Measurements from ENCODE around the gene TMEM131. TPM values are rescaled to one million over a fixed set of nuclear protein-coding genes. Genes with fewer than 3 reads are reported as not detected.

TMEM131 gene
- total RNA-seq, 1 experiment from 2014 or later = 28.9 TPM

DNA sequence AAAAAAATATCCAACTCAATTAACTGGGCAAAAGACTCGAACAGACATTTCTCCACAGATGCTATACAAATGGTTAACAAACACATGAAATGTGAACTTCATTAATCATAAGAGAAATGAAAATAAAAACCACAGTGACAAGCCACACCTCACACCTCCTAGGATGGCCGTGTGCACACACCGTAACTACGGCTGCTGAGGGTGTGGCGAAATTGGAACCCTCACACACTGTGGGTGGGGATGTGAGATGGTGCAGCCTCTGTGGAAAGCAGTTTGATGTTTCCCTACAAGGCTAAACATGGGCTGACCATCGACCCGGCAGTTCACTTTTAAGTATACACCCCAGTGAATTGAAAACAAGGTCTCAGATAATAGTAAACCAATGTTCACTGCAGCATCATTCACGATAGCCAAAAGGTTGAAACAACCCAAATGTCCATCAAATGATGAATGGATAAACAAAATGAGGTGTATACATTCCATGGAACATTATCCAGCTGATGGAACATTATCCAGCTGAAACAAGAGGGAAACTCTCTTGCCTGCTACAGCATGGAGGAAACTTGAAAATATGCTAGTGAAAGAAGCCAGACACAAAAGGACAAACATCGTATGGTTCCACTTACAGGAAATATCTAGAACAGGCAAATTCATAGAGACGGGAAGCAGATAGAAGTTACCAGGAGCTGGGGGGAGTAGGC is 250.1 kb downstream of the TMEM131 start:
- no TSS peak for BruUV-seq (replicated peaks)
- Histone ChIP-seq H3K4me3 (ENCODE audit: low read depth, low read length, poor library complexity, severe bottlenecking) (no peak overlapping the region), H3K27me3 (replicated peaks; ENCODE audit: insufficient read depth, low read depth, low read length, poor library complexity) (no peaks in the 10 kb centered on the region), H3K27ac (ENCODE audit: low read depth, low read length, poor library complexity, severe bottlenecking) (no peak overlapping the region), H3K4me1 (ENCODE audit: insufficient read depth, low read length, poor library complexity, severe bottlenecking) (no peaks in the 10 kb centered on the region), H3K9me3 (ENCODE audit: low read depth, low read length, poor library complexity, severe bottlenecking) (no peaks in the 10 kb centered on the region), H3K36me3 (ENCODE audit: insufficient read depth, low read length, poor library complexity, severe bottlenecking) (no peaks in the 10 kb centered on the region)
- TF ChIP-seq EZH2 (IDR thresholded peaks at IDR 0.05; ENCODE audit: borderline replicate concordance, low read depth, low read length, poor library complexity, severe bottlenecking) = no peak
- TF ChIP-seq, protein P1, sequence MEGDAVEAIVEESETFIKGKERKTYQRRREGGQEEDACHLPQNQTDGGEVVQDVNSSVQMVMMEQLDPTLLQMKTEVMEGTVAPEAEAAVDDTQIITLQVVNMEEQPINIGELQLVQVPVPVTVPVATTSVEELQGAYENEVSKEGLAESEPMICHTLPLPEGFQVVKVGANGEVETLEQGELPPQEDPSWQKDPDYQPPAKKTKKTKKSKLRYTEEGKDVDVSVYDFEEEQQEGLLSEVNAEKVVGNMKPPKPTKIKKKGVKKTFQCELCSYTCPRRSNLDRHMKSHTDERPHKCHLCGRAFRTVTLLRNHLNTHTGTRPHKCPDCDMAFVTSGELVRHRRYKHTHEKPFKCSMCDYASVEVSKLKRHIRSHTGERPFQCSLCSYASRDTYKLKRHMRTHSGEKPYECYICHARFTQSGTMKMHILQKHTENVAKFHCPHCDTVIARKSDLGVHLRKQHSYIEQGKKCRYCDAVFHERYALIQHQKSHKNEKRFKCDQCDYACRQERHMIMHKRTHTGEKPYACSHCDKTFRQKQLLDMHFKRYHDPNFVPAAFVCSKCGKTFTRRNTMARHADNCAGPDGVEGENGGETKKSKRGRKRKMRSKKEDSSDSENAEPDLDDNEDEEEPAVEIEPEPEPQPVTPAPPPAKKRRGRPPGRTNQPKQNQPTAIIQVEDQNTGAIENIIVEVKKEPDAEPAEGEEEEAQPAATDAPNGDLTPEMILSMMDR (conservative IDR thresholded peaks at IDR 0.05; ENCODE audit: low read depth, low read length) = no peak
- CTCF ChIA-PET = no interaction called here
- intact Hi-C loops (cut with micrococcal nuclease; ENCODE audit: unreplicated experiment) = no loop called here
- no peak for DNase-seq (ENCODE audit: low spot score)
- POLR2A ChIA-PET (ENCODE audit: low non-redundant PET) = no interaction called here

DNA sequence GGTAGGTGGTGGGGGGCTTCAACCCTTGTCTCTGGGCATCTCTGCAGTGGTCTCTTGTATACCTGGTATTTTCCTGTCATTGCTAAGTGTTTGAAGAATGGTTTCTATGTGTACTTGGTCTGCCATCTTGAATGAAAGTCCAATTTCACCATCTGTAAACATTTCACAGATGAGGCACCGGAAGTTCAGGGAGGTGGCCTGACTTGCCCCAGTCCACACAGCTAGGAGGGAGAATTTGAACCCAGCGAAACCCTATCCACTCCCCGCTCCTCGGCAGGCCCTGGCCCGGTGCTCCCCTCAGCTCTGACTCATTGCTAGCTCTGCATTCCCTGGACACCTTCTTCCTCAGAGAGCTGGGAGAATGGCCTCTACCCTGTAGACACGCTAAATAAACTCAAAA is 251.8 kb downstream of the TMEM131 start:
- TF ChIP-seq, protein P1 (conservative IDR thresholded peaks at IDR 0.05; ENCODE audit: low read depth, low read length) = no peak
- no peak for TF ChIP-seq EZH2 (IDR thresholded peaks at IDR 0.05; ENCODE audit: borderline replicate concordance, low read depth, low read length, poor library complexity, severe bottlenecking)
- Histone ChIP-seq H3K9me3 (ENCODE audit: low read depth, low read length, poor library complexity, severe bottlenecking) (no peaks in the 10 kb centered on the region), H3K4me1 (ENCODE audit: insufficient read depth, low read length, poor library complexity, severe bottlenecking) (no peaks in the 10 kb centered on the region), H3K27me3 (replicated peaks; ENCODE audit: insufficient read depth, low read depth, low read length, poor library complexity) (no peaks in the 10 kb centered on the region), H3K27ac (ENCODE audit: low read depth, low read length, poor library complexity, severe bottlenecking) (no peak overlapping the region), H3K4me3 (ENCODE audit: low read depth, low read length, poor library complexity, severe bottlenecking) (no peak overlapping the region), H3K36me3 (ENCODE audit: insufficient read depth, low read length, poor library complexity, severe bottlenecking) (no peaks in the 10 kb centered on the region)
- intact Hi-C loops (cut with micrococcal nuclease; ENCODE audit: unreplicated experiment) = loop anchor here (5.0 kb wide), 1 partner anchor 643 kb away; no protein-coding TSS in a partner anchor
- no peak for DNase-seq (ENCODE audit: low spot score)
- ChIA-PET CTCF (no interaction called here), POLR2A (ENCODE audit: low non-redundant PET) (interaction anchor here (0.6 kb wide), 1 partner anchor 738 kb away, joined by 3 read pairs; no protein-coding TSS in a partner anchor)
- no TSS peak for BruUV-seq (replicated peaks)

DNA sequence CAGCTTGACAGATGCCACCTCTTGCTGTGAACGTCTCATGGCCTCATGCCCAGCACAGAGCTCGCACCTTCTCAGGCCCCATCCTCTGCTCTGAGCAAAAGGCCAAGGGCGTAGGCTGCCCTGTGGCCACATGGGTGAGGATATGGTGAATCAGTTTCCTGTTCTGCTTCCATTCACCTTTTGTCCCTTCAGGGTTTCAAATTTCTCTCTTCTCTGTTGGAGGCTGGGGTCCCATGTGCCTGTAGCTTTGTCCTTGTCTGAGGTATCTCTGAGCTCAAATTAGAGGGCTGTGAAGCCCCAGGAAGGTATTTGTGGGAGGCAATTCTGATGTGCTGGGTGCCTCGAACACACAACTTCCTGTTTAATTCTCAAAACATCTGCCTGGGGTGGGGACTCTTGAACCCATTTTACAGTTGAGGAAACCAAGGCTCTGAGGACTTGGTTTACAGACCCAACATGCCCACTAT is 253.3 kb downstream of the TMEM131 start:
- BruUV-seq (replicated peaks) = no TSS peak

More for the DNA sequence above, 253.3 kb downstream of the TMEM131 start:
- no peaks in the 10 kb centered on the region for H3K4me1 ChIP-seq (ENCODE audit: insufficient read depth, low read length, poor library complexity, severe bottlenecking)
- no peak overlapping the region for H3K4me3 ChIP-seq (ENCODE audit: low read depth, low read length, poor library complexity, severe bottlenecking)
- no peaks in the 10 kb centered on the region for H3K36me3 ChIP-seq (ENCODE audit: insufficient read depth, low read length, poor library complexity, severe bottlenecking)
- ChIA-PET POLR2A (ENCODE audit: low non-redundant PET) (no interaction called here), CTCF (no interaction called here)
- intact Hi-C loops (cut with micrococcal nuclease; ENCODE audit: unreplicated experiment) = loop anchor here (5.0 kb wide), 1 partner anchor 645 kb away; no protein-coding TSS in a partner anchor
- no peaks in the 10 kb centered on the region for H3K27me3 ChIP-seq (replicated peaks; ENCODE audit: insufficient read depth, low read depth, low read length, poor library complexity)
- H3K27ac ChIP-seq (ENCODE audit: low read depth, low read length, poor library complexity, severe bottlenecking) = no peak overlapping the region
- TF ChIP-seq, protein P1 (conservative IDR thresholded peaks at IDR 0.05; ENCODE audit: low read depth, low read length) = no peak
- TF ChIP-seq EZH2 (IDR thresholded peaks at IDR 0.05; ENCODE audit: borderline replicate concordance, low read depth, low read length, poor library complexity, severe bottlenecking) = no peak
- DNase-seq (ENCODE audit: low spot score) = no peak
- H3K9me3 ChIP-seq (ENCODE audit: low read depth, low read length, poor library complexity, severe bottlenecking) = no peaks in the 10 kb centered on the region
